ENCODE data around the gene NPTX1.

- TF ChIP-seq, protein P1, sequence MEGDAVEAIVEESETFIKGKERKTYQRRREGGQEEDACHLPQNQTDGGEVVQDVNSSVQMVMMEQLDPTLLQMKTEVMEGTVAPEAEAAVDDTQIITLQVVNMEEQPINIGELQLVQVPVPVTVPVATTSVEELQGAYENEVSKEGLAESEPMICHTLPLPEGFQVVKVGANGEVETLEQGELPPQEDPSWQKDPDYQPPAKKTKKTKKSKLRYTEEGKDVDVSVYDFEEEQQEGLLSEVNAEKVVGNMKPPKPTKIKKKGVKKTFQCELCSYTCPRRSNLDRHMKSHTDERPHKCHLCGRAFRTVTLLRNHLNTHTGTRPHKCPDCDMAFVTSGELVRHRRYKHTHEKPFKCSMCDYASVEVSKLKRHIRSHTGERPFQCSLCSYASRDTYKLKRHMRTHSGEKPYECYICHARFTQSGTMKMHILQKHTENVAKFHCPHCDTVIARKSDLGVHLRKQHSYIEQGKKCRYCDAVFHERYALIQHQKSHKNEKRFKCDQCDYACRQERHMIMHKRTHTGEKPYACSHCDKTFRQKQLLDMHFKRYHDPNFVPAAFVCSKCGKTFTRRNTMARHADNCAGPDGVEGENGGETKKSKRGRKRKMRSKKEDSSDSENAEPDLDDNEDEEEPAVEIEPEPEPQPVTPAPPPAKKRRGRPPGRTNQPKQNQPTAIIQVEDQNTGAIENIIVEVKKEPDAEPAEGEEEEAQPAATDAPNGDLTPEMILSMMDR (IDR thresholded peaks at IDR 0.05): no peak
- no peak for TF ChIP-seq EZH2 (IDR thresholded peaks at IDR 0.05; ENCODE audit: borderline replicate concordance, insufficient read depth, low read depth, low read length, poor library complexity, severe bottlenecking)
Measured at GRCh38 chr17:80453126-80453997, 23.0 kb downstream of the NPTX1 start.
